GM19099 (cell line): Measurements from ENCODE around the gene RUFY3.
A peak's percentile ranks its signal among the peaks of the same experiment; 100 is the strongest.

Experiments
- POLR2A ChIP-seq: IDR thresholded peaks from 3 replicates; pipeline ENCODE4 v1.6.1; 2011; ENCODE audit warnings: low read depth; ENCODE audit not compliant: insufficient read length; ENCODE audit errors: extremely low read depth

RUFY3 gene, protein sequence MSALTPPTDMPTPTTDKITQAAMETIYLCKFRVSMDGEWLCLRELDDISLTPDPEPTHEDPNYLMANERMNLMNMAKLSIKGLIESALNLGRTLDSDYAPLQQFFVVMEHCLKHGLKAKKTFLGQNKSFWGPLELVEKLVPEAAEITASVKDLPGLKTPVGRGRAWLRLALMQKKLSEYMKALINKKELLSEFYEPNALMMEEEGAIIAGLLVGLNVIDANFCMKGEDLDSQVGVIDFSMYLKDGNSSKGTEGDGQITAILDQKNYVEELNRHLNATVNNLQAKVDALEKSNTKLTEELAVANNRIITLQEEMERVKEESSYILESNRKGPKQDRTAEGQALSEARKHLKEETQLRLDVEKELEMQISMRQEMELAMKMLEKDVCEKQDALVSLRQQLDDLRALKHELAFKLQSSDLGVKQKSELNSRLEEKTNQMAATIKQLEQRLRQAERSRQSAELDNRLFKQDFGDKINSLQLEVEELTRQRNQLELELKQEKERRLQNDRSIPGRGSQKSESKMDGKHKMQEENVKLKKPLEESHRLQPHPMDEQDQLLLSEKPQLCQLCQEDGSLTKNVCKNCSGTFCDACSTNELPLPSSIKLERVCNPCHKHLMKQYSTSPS

DNA sequence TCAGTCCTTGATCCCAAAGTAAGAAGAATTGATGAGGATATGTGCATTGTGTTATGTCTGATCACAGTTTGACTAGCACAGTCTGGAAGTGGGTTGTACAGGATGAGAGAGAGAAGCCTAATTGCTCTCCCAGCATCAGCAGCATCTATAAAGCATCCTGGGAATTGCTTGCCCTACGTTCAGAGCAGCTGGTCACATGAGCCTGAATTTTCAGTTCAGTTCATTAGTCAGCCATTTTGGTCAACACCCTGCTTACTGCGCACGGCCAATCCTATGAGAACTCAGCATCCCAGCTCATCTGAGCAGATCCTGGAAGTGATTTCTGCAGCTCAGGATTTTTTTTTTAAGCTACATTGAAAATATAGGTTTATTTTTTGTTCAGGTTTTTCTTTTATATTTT lies at the start of gene RUFY3:
Gene RUFY3, plus strand, starts transcription at position 218 of the 400 bp plus-strand sequence. CDS start 610 bp downstream, outside the sequence.
- no peak for TF ChIP-seq POLR2A

DNA sequence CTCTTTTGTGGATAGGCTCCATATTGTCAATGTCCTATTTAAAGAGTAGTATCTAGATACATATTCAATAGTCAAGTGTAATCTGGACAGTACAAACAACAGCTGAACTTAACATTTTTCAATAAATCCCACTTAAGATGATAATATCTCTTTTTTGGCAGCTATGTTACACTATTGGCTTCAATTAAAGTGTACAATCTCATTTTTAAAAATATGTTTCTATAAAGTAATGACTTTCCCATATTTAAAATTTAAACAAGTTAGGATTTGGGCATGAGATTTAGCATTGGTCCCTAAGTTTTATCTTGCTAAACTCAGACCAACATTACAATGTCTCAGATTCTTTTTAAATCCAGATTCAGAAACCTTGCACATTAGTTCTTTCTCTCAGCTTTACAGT lies 47.6 kb upstream of the RUFY3 start:
- no peak for TF ChIP-seq POLR2A

DNA sequence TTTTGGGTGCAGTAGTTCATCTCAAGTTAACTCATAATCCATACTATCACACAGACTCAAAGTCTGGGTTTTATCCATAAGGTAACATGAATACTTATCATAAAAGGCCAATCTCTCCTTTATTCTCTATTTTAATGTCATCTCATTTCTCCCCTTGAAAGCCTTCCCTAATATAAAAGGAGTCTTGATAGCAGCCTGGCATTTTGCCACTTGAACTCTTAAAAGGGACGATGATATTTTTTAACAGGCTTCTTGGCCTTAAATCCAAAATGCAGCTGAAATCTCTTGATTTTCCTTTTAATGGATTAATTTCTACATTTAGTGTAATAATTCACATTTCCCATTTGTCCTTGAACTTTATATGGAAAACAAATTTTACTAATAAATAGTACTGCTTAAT lies 47.0 kb upstream of the RUFY3 start:
- TF ChIP-seq POLR2A: no peak

GRCh38 chr4:70676554-70677090 lies 45.1 kb upstream of the RUFY3 start:
- TF ChIP-seq POLR2A: no peak

- TF ChIP-seq POLR2A: peak; percentile 22
Measured at GRCh38 chr4:70678383-70678999, 43.3 kb upstream of the RUFY3 start.

- TF ChIP-seq POLR2A: no peak
Measured at GRCh38 chr4:70680934-70681333, 40.8 kb upstream of the RUFY3 start.

DNA sequence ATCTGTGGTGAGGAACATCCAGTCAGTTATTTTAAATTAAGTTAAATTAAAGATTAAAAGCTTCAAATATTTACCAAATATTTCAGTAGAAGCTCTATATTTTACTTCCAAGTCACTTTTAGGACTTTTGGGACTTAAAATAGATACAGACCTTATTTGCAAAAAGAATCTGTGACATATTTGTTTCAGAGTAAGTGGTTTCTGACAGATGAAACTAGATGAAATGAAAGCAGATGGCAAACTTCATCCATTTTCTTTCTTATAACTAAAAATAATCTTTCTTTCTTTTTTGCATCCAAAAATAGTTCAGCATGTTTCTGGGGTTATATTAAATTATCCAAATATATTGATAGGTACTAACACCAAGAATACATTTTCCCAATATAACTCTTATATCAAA lies 40.1 kb upstream of the RUFY3 start:
- no peak for TF ChIP-seq POLR2A

GRCh38 chr4:70687392-70687791 lies 34.4 kb upstream of the RUFY3 start:
- no peak for TF ChIP-seq POLR2A

DNA sequence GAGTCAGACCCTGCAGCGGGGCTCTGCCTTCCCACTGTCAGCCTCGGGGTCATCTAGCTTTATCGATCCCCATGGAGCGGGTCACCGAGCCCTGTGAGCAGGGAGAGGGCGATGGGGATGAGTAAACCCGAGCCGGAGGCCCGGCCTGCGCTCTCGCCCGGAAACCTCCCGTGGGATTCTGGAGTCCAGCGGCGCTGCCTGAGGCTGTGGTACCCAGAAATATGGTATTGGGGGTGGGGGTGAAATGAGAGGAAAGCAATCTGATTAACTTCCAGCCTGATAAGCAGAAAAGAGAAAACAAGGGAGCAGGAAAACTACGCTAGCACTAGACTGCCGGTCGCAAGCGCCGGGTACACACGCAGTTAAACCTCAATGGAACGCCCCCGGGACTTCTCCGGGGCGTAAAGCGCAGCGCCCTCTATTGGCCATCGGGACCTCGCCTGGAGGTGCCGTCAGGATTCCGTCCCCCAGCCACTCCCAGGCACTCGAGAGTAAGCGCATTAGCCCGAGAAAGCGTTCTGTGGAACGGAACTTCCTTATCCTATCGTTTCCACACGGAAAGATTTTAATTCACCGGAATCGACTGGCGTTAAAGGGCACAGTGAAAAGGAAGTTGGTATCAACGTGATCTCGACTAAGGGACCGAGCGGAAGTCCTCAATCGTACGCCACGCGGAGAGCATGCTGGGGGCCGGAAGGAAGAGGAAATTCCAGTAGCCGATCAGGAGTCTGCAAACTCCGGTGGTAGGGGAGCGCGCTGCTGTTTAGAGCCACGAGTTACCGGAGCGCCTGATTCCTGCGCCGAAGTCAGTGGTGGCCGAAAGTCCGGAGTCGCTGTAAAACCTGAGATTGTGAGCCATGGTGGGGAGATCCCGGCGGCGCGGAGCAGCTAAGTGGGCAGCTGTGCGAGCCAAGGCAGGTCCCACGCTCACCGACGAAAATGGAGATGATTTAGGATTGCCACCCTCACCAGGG lies 33.7 kb upstream of the RUFY3 start, which contains the start of gene UTP3:
Gene UTP3, plus strand, starts transcription at position 712 of the 974 bp plus-strand sequence. Its CDS starts 146 bp downstream, at position 858.
- TF ChIP-seq POLR2A: peak; percentile 90

- TF ChIP-seq POLR2A: no peak
Measured at GRCh38 chr4:70688795-70689231, 33.0 kb upstream of the RUFY3 start.

- no peak for TF ChIP-seq POLR2A
Measured at GRCh38 chr4:70691661-70692060, 30.1 kb upstream of the RUFY3 start.

- TF ChIP-seq POLR2A: no peak
Measured at GRCh38 chr4:70700712-70701111, 21.1 kb upstream of the RUFY3 start.

GRCh38 chr4:70701271-70701670 lies 20.5 kb upstream of the RUFY3 start:
- TF ChIP-seq POLR2A: no peak

GRCh38 chr4:70703619-70704214 lies 18.0 kb upstream of the RUFY3 start:
- TF ChIP-seq POLR2A: no peak
